Fibroblast of villous mesenchyme (primary cell): ENCODE data around the gene TSPAN10. TPM values are rescaled to one million over a fixed set of nuclear protein-coding genes. Genes with fewer than 3 reads are reported as not detected.

Source experiments
- DNase-seq: peaks from one replicate; pipeline ENCODE4 v3.0.0-alpha.2; 2010; ENCODE audit warnings: low read depth
- H3K4me3 ChIP-seq: 2 replicates; pipeline ENCODE4 v1.5.1; 2011; ENCODE audit warnings: low read depth, mild to moderate bottlenecking, low read length
- small RNA-seq: library from RNA; depleted of rRNA; stranded (forward); fragments of <200 nt; gene quantifications from one replicate; pipeline ENCODE3, GENCODE V24; 2012
- total RNA-seq: library from RNA; depleted of rRNA; stranded (reverse); fragments of >200 nt; gene quantifications from 2 replicates; pipeline ENCODE4 v1.2.3, GENCODE V29; 2012
- TF ChIP-seq, protein P1 (sequence below): IDR thresholded peaks from 2 replicates; pipeline ENCODE4 v1.5.1; 2012; ENCODE audit warnings: low read depth, mild to moderate bottlenecking, low read length; ENCODE audit not compliant: insufficient read depth

TSPAN10 gene
- total RNA-seq, 1 donor, result 1.7 TPM

DNA sequence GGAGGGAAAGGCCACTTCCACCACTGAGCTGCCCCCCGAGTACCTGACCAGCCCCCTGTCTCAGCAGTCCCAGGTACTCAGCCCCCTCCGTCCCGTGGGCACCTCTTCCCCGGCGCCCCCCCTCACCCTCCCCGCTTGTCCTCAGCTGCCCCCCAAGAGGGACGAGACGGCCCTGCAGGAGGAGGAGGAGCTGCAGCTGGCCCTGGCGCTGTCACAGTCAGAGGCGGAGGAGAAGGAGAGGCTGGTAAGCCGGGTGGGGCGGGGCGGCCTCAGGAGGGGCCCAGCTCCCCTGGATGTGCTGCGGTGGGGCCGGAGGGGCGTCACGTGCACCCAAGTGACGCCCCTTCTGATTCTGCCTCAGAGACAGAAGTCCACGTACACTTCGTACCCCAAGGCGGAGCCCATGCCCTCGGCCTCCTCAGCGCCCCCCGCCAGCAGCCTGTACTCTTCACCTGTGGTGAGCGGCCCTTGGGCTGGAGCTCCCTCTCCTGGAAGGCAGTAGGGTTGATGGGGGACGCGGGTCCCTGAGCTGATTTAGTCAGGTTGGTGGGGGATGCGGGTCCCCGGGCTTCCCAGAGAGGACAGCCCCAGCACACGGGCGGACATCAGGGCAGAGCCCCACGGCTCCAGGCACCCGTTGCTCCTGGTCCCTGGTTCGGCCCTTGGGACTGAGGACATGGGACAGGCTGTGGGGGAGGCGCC, 56.7 kb downstream of the TSPAN10 start:
- H3K4me3 ChIP-seq, result no peak overlapping the region
- TF ChIP-seq, protein P1, sequence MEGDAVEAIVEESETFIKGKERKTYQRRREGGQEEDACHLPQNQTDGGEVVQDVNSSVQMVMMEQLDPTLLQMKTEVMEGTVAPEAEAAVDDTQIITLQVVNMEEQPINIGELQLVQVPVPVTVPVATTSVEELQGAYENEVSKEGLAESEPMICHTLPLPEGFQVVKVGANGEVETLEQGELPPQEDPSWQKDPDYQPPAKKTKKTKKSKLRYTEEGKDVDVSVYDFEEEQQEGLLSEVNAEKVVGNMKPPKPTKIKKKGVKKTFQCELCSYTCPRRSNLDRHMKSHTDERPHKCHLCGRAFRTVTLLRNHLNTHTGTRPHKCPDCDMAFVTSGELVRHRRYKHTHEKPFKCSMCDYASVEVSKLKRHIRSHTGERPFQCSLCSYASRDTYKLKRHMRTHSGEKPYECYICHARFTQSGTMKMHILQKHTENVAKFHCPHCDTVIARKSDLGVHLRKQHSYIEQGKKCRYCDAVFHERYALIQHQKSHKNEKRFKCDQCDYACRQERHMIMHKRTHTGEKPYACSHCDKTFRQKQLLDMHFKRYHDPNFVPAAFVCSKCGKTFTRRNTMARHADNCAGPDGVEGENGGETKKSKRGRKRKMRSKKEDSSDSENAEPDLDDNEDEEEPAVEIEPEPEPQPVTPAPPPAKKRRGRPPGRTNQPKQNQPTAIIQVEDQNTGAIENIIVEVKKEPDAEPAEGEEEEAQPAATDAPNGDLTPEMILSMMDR, result no peak
- DNase-seq, result no peak

DNA sequence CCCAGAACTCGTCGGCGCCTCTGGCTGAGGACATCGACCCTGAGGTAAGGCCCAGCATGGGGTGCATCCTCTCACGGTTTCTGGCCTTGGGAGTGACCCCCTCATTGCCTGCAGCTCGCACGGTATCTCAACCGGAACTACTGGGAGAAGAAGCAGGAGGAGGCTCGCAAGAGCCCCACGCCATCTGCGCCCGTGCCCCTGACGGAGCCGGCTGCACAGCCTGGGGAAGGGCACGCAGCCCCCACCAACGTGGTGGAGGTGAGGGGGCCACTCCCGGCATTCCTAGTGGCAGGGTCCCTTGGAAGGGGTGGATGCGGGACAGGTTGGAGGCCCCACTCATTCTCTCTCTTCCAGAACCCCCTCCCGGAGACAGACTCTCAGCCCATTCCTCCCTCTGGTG, 57.8 kb downstream of the TSPAN10 start:
- H3K4me3 ChIP-seq, result no peak overlapping the region
- DNase-seq, result no peak
- TF ChIP-seq, protein P1, result no peak

DNA sequence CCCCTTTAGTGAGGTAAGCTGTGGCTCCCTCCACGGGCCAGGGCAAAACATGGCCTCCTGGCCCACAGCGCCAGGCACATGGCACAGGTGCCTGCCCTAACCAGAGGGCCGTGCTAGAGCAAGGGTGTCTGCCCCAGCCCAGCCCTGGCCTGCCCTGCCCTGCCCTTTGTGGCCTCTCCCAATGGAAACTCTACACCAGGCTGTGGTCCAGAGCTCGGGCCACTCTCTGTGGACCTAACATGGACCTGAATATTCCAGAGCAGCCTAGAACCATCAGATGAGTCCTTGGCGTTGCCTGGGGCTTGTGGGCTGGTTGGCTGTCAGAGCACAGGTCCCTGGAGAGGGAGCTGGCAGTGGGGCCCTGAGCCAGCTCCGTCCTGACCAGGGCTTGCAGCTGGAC, 58.2 kb downstream of the TSPAN10 start:
- no peak for DNase-seq
- TF ChIP-seq, protein P1, result no peak
- H3K4me3 ChIP-seq, result no peak overlapping the region

DNA sequence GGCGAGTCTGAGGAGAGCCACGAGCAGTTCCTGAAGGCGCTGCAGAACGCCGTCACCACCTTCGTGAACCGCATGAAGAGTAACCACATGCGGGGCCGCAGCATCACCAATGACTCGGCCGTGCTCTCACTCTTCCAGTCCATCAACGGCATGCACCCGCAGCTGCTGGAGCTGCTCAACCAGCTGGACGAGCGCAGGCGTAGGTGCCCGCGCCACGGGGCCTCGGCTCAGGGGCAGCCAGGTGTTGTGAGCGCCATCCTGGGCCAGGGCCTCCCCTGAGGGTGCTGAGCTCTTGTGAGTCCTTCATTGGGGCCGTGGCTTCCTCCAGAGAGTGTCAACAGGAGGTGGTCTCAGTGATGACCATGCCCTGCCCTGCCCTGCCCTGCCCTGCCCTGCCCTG, 58.8 kb downstream of the TSPAN10 start:
- no peak for DNase-seq
- H3K4me3 ChIP-seq, result no peak overlapping the region
- TF ChIP-seq, protein P1, result no peak

DNA sequence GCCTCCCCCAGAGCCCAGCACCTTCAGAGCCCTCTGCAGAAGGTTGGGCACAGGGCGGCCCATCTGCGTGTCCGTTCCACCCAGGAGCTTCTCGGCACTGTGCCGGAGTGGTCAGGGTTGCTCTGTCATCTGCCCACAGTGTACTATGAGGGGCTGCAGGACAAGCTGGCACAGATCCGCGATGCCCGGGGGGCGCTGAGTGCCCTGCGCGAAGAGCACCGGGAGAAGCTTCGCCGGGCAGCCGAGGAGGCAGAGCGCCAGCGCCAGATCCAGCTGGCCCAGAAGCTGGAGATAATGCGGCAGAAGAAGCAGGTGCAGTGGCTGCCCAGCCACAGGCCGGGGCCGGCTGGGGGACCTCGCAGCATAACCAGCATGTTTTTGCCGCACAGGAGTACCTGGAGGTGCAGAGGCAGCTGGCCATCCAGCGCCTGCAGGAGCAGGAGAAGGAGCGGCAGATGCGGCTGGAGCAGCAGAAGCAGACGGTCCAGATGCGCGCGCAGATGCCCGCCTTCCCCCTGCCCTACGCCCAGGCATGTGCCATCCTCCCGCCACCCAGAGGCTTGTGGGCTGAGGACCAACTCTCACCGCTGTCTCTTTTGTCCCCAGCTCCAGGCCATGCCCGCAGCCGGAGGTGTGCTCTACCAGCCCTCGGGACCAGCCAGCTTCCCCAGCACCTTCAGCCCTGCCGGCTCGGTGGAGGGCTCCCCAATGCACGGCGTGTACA, 59.4 kb downstream of the TSPAN10 start:
- no peak for DNase-seq
- H3K4me3 ChIP-seq, result no peak overlapping the region
- TF ChIP-seq, protein P1, result no peak

DNA sequence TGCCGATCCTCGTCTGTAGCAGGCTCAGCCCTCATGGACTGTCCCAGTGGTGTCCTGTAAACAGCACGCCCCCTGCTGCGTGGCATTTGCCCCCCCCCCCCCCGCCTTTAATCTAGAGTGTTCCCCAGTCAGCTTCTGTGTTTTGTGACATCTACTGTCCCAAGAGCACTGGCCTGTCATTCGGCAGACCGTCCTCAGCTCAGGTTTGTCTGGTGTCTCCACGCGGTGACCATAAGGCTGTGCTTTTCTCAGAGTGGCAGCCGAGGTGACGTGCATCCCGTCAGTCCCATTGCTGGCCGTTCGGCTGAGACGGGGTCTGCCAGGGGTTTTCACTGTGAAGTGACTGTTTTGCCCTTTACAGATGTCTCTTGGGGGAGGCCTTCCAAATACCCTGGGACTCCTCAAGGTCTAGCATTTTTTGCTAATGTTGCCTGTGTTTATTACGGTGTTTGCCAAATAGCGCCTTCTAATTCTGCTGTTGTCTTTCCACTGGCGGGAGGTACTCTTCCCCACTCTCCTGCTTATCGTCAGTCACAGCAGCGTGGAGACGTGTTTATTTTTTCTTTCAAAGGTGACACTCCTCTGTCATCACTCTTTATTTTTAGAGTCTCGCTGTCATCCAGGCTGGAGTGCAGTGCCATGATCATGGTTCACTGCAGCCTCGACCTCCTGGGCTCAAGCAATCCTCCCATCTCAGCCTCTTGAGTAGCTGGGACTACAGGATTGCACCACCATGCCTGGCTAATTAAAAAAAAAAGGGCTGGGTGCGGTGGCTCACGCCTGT, 60.5 kb downstream of the TSPAN10 start:
- DNase-seq, result no peak
- no peak overlapping the region for H3K4me3 ChIP-seq
- TF ChIP-seq, protein P1, result no peak

Small RNA genes within 50 kb of the gene (small RNA-seq; reads per million reads assigned to genes)
- not detected for gene MIR6786

Other genes starting within 250 kb of the TSPAN10 start
- 6.5 and 8.4 TPM in 2 replicates for gene BAHCC1, start 241.7 kb upstream of the TSPAN10 start, total RNA-seq
- 10,242 and 13,686 TPM in 2 replicates for gene ACTG1, start 124.4 kb upstream of the TSPAN10 start, total RNA-seq
- 1.7 and 3.5 TPM in 2 replicates for gene FSCN2, start 108.8 kb upstream of the TSPAN10 start, total RNA-seq
- 27.6 and 40.3 TPM in 2 replicates for gene FAAP100, start 84.8 kb upstream of the TSPAN10 start, total RNA-seq
- 96.7 and 108 TPM in 2 replicates for gene NPLOC4, start 84 bp upstream of the TSPAN10 start, total RNA-seq
- not detected in 2 replicates for gene PDE6G, start 19.3 kb downstream of the TSPAN10 start, total RNA-seq
- gene OXLD1, start 29.4 kb downstream of the TSPAN10 start, total RNA-seq, result 23.7 and 28.0 TPM in 2 replicates
- gene CCDC137, start 29.5 kb downstream of the TSPAN10 start, total RNA-seq, result 7.8 and 10.0 TPM in 2 replicates
- gene ARL16, start 46.6 kb downstream of the TSPAN10 start, total RNA-seq, result 22.9 and 27.4 TPM in 2 replicates
- gene HGS, start 46.8 kb downstream of the TSPAN10 start, total RNA-seq, result 75.1 and 94.4 TPM in 2 replicates
- gene MRPL12, start 66.2 kb downstream of the TSPAN10 start, total RNA-seq, result 12.1 and 12.6 TPM in 2 replicates
- gene SLC25A10, start 75.1 kb downstream of the TSPAN10 start, total RNA-seq, result 13.8 and 14.2 TPM in 2 replicates
- gene GCGR, start 167.0 kb downstream of the TSPAN10 start, total RNA-seq, result not detected in 2 replicates
- 55.7 and 96.6 TPM in 2 replicates for gene MCRIP1, start 196.1 kb downstream of the TSPAN10 start, total RNA-seq
- gene PPP1R27, start 197.9 kb downstream of the TSPAN10 start, total RNA-seq, result not detected in 2 replicates
- gene P4HB, start 223.3 kb downstream of the TSPAN10 start, total RNA-seq, result 735 and 809 TPM in 2 replicates
- gene ARHGDIA, start 234.1 kb downstream of the TSPAN10 start, total RNA-seq, result 106 and 181 TPM in 2 replicates